Activated naive CD8-positive, alpha-beta T cell treated with anti-CD3 and anti-CD28 coated beads, Interleukin-2, amount 50 U/mL, for 24 hours (primary cell): ENCODE measurements around the gene LSM7.
"Not testable (repeated sequence)": the region's sequence is repeated elsewhere in the genome, so short reads cannot be mapped to it uniquely, and the experiment has no call there.

ENCODE experiments used
- ATAC-seq: fragments of 150-1000 bp; cut with Tn5 transposase; one replicate; pipeline ENCODE4 v1.10.0; 2021
- DNase-seq: peaks from one replicate; pipeline ENCODE4 v3.0.0; 2021
- H3K27ac Mint-ChIP-seq: one replicate; pipeline ENCODE4 v1.8.0; 2021; ENCODE audit warnings: mild to moderate bottlenecking, mixed read lengths
- H3K27me3 Mint-ChIP-seq: one replicate; pipeline ENCODE4 v1.8.0; 2021; ENCODE audit warnings: mixed read lengths
- H3K36me3 Mint-ChIP-seq: one replicate; pipeline ENCODE4 v1.8.0; 2021; ENCODE audit warnings: low read depth, mixed read lengths
- H3K4me1 Mint-ChIP-seq: one replicate; pipeline ENCODE4 v1.8.0; 2021; ENCODE audit warnings: mixed read lengths
- H3K4me3 Mint-ChIP-seq: one replicate; pipeline ENCODE4 v1.8.0; 2021; ENCODE audit warnings: mild to moderate bottlenecking, moderate library complexity, mixed read lengths
- H3K9me3 Mint-ChIP-seq: one replicate; pipeline ENCODE4 v1.8.0; 2021; ENCODE audit warnings: mixed read lengths

Gene LSM7

GRCh38 chr19:2291185-2291751, 37.1 kb downstream of the LSM7 start:
- Mint-ChIP-seq H3K27ac (no peak overlapping the region), H3K27me3 (peaks cover 11% of the 10 kb centered on the region), H3K4me3 (peak overlapping the region; percentile 53), H3K9me3 (no peaks in the 10 kb centered on the region), H3K36me3 (peaks cover 2% of the 10 kb centered on the region), H3K4me1 (peaks cover 20% of the 10 kb centered on the region)
- no peak for ATAC-seq
- no peak for DNase-seq

DNA sequence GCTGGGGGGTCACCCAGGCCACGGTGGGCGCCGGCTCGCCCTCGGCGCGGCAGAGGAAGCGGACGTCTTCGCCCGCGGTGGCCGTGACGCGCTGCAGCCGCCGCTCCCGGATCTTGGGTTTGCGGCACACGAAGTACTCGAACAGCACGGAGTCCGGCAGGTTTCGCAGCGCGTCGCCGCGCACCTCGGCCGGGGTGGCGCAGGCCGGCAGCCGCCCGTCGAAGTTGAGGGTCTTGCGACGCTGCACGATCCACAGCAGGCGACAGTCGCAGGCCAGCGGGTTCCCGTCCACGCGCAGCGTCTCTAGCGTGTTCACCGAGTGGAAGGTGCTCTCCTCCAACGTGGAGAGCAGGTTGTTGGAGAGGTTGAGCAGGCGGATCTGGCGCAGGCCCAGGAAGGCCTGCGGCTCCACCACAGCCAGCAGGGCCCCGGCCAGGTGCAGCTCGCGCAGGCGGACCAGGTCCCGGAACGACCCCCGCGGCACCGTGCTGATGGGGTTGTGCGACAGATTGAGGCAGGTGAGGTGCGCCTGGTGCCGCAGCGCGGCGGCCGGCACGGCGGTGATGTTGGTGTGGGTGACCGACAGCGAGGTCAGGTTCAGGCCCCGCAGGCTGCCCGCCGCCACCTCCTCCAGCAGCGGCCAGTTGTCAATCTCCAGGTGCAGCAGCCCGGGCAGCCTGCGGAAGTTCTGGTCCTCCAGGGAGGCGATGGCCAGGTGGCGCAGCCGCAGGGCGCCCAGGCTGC, 37.8 kb downstream of the LSM7 start:
- peaks cover 11% of the 10 kb centered on the region for H3K27me3 Mint-ChIP-seq
- peak overlapping the region; percentile 53 for H3K4me3 Mint-ChIP-seq
- H3K36me3 Mint-ChIP-seq = peaks cover 2% of the 10 kb centered on the region
- peaks cover 20% of the 10 kb centered on the region for H3K4me1 Mint-ChIP-seq
- no peaks in the 10 kb centered on the region for H3K9me3 Mint-ChIP-seq
- no peak for DNase-seq
- no peak for ATAC-seq
- H3K27ac Mint-ChIP-seq = no peak overlapping the region

DNA sequence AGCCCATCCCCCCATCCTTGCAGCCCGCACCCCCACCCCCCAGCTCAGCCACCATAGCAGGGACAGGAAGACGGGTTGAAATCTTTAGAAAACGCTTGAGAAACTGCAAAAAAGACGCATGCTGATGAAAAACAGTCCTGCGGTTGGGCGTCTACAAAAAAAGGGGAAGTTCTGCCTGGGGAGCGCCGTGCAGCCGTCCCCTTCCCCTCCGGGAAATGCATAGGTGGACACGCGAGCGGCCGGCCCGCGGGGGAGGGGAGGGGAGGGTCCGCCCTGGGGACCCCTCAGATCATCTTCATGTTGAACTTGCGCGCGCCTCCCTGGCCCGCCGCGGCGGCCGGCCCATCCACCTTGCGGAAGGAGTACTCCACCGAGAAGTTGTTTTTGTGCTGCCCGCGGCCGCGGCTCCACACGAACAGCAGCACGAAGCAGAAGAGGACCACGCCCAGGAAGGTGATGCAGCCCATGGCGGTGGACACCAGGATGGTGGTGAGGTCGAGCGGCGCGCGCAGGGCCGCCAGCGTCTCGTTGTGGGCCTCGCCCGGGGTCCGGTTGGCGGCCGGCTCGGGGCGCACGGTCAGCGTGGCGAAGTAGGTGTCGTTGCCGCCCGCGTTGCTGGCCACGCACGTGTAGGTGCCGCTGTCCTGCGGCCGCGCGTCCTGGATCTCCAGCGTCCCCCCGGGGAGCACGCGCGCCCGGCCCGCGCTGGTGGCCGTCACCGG, 38.5 kb downstream of the LSM7 start:
- Mint-ChIP-seq H3K36me3 (peaks cover 2% of the 10 kb centered on the region), H3K4me1 (peaks cover 20% of the 10 kb centered on the region), H3K9me3 (no peaks in the 10 kb centered on the region), H3K27ac (peak overlapping the region; percentile 54), H3K27me3 (peaks cover 11% of the 10 kb centered on the region), H3K4me3 (peak overlapping the region; percentile 77)
- DNase-seq (peak; percentile 45), ATAC-seq (peak; percentile 47)

GRCh38 chr19:2288818-2289713, 39.3 kb downstream of the LSM7 start:
- Mint-ChIP-seq H3K4me1 (peaks cover 20% of the 10 kb centered on the region), H3K9me3 (no peaks in the 10 kb centered on the region), H3K36me3 (peaks cover 2% of the 10 kb centered on the region), H3K27me3 (peaks cover 11% of the 10 kb centered on the region), H3K27ac (peak overlapping the region; percentile 54), H3K4me3 (peak overlapping the region; percentile 77)
- DNase-seq (no peak), ATAC-seq (no peak)

- Mint-ChIP-seq H3K4me1 (peaks cover 17% of the 10 kb centered on the region), H3K27me3 (peaks cover 11% of the 10 kb centered on the region), H3K4me3 (peak overlapping the region; percentile 77), H3K9me3 (no peaks in the 10 kb centered on the region), H3K27ac (no peak overlapping the region), H3K36me3 (peaks cover 2% of the 10 kb centered on the region)
- DNase-seq (no peak), ATAC-seq (no peak)
Observed at GRCh38 chr19:2288338-2288817, 40.0 kb downstream of the LSM7 start.

DNA sequence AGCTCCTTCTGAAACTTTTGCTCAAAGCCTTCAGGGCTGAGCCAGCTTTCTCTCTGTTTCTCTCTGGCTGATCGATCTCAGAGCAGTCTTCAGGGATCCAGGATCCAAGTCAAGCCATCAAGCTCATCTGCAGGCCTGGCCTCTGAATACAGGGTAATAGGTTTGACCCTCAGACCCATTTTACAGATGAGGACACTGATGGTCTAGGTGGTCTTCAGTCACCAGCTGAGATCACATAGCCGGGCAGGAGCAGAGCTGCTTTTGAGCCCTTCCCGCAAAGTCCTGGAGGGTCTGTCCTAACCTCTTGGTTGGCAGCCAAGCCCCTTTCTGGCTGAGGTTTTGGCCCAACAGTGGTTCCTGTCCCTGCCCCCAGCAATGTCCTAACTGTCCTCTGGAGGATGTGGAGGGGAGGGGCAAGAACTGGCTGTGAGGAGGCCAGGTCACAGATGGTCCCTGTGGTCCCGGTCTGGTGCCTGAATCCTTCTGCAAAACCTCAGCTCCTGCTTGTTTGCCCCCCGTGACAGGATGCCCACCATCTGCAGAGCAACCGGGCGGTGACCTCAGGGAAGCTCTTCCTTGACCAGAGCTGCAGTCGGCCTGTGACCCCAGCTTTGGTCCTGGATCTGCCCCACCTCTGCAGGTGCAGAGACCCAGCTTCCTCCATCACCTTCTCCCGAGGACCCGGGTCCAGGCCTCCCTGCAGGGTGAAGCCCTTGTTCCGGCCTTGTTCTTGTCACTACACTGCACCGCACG, 40.6 kb downstream of the LSM7 start:
- ATAC-seq (no peak), DNase-seq (no peak)
- H3K4me1 Mint-ChIP-seq = peaks cover 16% of the 10 kb centered on the region

DNA sequence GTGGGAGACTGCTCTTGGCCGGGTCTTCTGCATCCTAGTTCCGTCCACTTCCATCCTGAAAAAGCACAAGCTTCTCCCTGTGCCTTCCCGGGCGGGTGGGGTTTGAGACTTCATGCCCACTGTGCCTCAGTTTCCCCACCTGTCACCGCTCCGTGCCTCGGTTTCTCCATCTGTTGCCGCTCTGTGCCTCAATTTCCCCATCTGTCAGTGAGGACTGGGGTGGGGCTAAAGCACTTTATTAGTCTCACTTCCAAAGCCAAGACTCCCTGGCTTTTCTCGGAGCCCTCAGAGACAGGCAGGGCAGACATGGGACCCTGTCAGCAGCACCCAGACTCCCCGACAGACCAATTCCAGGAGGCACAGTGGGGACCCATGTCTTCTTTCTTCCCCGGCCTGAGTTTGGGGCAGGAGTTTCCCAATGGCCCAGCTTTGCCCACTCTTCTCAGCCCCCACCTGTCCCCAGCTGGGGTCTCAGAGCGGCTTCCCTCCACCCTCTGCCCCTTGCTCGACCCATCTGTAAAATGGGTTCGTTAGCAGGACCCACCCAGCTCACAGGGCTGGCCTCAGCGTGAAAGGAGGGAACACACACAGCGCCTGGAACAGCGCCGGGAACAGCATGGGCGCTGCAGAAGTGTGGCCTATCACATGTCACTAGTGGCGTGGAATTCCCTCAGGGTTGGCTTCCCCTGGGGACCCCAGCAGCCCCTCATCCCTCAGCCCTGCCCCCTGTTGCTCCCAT, 41.8 kb downstream of the LSM7 start:
- Mint-ChIP-seq H3K27ac (no peak overlapping the region), H3K4me3 (no peak overlapping the region), H3K9me3 (no peaks in the 10 kb centered on the region), H3K27me3 (peaks cover 13% of the 10 kb centered on the region), H3K36me3 (no peaks in the 10 kb centered on the region), H3K4me1 (peaks cover 23% of the 10 kb centered on the region)
- ATAC-seq (no peak), DNase-seq (no peak)

More for the DNA sequence above, 40.6 kb downstream of the LSM7 start:
- Mint-ChIP-seq H3K4me3 (no peak overlapping the region), H3K36me3 (peaks cover under 1% of the 10 kb centered on the region), H3K9me3 (no peaks in the 10 kb centered on the region), H3K27me3 (peaks cover 11% of the 10 kb centered on the region), H3K27ac (no peak overlapping the region)

- DNase-seq (no peak), ATAC-seq (no peak)
- Mint-ChIP-seq H3K9me3 (no peaks in the 10 kb centered on the region), H3K4me3 (no peak overlapping the region), H3K27ac (no peak overlapping the region), H3K36me3 (no peaks in the 10 kb centered on the region), H3K27me3 (peaks cover 6% of the 10 kb centered on the region), H3K4me1 (peaks cover 13% of the 10 kb centered on the region)
Observed at GRCh38 chr19:2283835-2284507, 44.4 kb downstream of the LSM7 start.

- no peak overlapping the region for H3K27ac Mint-ChIP-seq
- no peaks in the 10 kb centered on the region for H3K36me3 Mint-ChIP-seq
- H3K27me3 Mint-ChIP-seq = peaks cover 2% of the 10 kb centered on the region
- no peaks in the 10 kb centered on the region for H3K9me3 Mint-ChIP-seq
- no peak for DNase-seq
- no peak for ATAC-seq
- H3K4me1 Mint-ChIP-seq = peaks cover 11% of the 10 kb centered on the region
- no peak overlapping the region for H3K4me3 Mint-ChIP-seq
Observed at GRCh38 chr19:2282862-2283237, 45.5 kb downstream of the LSM7 start.

- Mint-ChIP-seq H3K4me3 (peak within 1 kb of the TSS; percentile 40), H3K36me3 (no peaks in the 10 kb centered on the region), H3K27me3 (peaks cover 2% of the 10 kb centered on the region), H3K27ac (no peak within 1 kb of the TSS), H3K9me3 (no peaks in the 10 kb centered on the region), H3K4me1 (peaks cover 11% of the 10 kb centered on the region)
- DNase-seq = peak; percentile 53
- ATAC-seq = peak; percentile 30
Observed at GRCh38 chr19:2282062-2282861, 46.1 kb downstream of the LSM7 start, which contains the start of gene PEAK3. PEAK3 (minus strand) TSS chr19:2282175; CDS start chr19:2280931, 1,244 bp downstream.

DNA sequence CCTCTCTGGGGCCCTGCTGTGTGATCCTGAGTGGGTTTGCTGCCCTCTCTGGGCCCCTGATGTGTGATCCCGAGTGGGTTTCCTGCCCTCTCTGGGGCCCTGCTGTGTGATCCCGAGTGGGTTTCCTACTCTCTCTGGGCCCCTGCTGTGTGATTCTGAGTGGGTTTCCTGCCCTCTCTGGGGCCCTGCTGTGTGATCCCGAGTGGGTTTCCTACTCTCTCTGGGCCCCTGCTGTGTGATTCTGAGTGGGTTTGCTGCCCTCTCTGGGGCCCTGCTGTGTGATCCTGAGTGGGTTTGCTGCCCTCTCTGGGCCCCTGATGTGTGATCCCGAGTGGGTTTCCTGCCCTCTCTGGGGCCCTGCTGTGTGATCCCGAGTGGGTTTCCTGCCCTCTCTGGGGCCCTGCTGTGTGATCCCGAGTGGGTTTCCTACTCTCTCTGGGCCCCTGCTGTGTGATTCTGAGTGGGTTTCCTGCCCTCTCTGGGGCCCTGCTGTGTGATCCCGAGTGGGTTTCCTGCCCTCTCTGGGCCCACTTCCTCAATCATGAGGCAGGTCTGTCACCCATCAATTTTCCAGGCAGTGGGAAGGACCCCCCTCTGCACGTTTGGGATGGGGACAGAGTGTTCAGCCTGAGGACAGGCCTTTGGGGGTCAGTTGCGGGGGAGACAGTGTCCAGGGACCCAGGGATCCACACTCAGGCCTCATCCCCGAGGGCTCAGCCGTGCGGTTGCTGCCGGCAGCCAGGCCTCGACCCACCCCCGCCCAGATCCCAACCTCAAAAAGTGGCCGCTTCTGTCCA, 46.9 kb downstream of the LSM7 start:
- H3K27ac Mint-ChIP-seq, ATAC-seq, DNase-seq, H3K36me3 Mint-ChIP-seq, H3K9me3 Mint-ChIP-seq, H3K27me3 Mint-ChIP-seq: not testable (repeated sequence)
- Mint-ChIP-seq H3K4me3 (peak overlapping the region; percentile 40), H3K4me1 (peaks cover 11% of the 10 kb centered on the region)
